Common myeloid progenitor, CD34-positive (primary cell): ENCODE data around the gene PPP2R5E.
"Not testable (repeated sequence)": the region's sequence is repeated elsewhere in the genome, so short reads cannot be mapped to it uniquely, and the experiment has no call there.

Experiments used
- CTCF ChIA-PET: fragments of 350-600 bp; sonication (Branson Sonifier 250); formaldehyde crosslinking; loops from one replicate; lab custom pipeline; 2021; ENCODE audit warnings: antibody characterized with exemption; lab: Charles Lee
- POLR2A ChIA-PET: fragments of 350-600 bp; sonication (Branson Sonifier 250); formaldehyde crosslinking; loops from one replicate; lab custom pipeline; 2021; ENCODE audit warnings: antibody characterized with exemption; lab: Charles Lee
- DNase-seq, 3 donors: peaks; one replicate each; pipeline versions ENCODE4 v3.0.0 to v3.0.0-alpha.2; 2013
- H3K27ac ChIP-seq, 2 experiments: 1 replicate in 1 of 2; 2 replicates in 1 of 2; pipeline ENCODE4 v1.7.0; 2013; ENCODE audit warnings: inconsistent platforms in 2 of 2, low read length in 2 of 2, mild to moderate bottlenecking in 2 of 2, low read depth in 1 of 2, moderate library complexity in 1 of 2; ENCODE audit not compliant: severe bottlenecking in 2 of 2, insufficient read depth in 1 of 2, poor library complexity in 1 of 2
- H3K27me3 ChIP-seq, 5 experiments: replicated peaks in 2 of 5; 1 replicate in 3 of 5; 2 replicates in 2 of 5; pipeline versions ENCODE4 v1.6.1 to v1.7.0; 2013; ENCODE audit warnings: low read length in 4 of 5, mild to moderate bottlenecking in 2 of 5, moderate library complexity in 2 of 5, inconsistent platforms in 1 of 5; ENCODE audit not compliant: insufficient read depth in 5 of 5, control insufficient read depth in 4 of 5
- H3K36me3 ChIP-seq, 4 experiments: 1 replicate in 2 of 4; 2 replicates in 2 of 4; pipeline versions ENCODE4 v1.6.1 to v1.7.0; 2013; ENCODE audit warnings: low read length in 3 of 4, control low read depth in 1 of 4, mild to moderate bottlenecking in 1 of 4; ENCODE audit not compliant: control insufficient read depth in 4 of 4, insufficient read depth in 4 of 4
- H3K4me1 ChIP-seq, 4 experiments: 1 replicate in 3 of 4; 2 replicates in 1 of 4; pipeline versions ENCODE4 v1.6.1 to v1.7.1; 2013; ENCODE audit warnings: low read length in 3 of 4, mild to moderate bottlenecking in 3 of 4, control low read depth in 1 of 4, inconsistent platforms in 1 of 4, moderate library complexity in 1 of 4; ENCODE audit not compliant: control insufficient read depth in 4 of 4, insufficient read depth in 4 of 4; ENCODE audit errors: control extremely low read depth in 1 of 4
- H3K4me3 ChIP-seq, 7 experiments: 1 replicate in 4 of 7; 2 replicates in 3 of 7; pipeline versions ENCODE4 v1.5.1 to v1.7.0; 2013; ENCODE audit warnings: mild to moderate bottlenecking in 7 of 7, low read length in 6 of 7, moderate library complexity in 6 of 7, inconsistent platforms in 2 of 7, low read depth in 2 of 7, control low read depth in 1 of 7; ENCODE audit not compliant: insufficient read depth in 4 of 7, control insufficient read depth in 1 of 7; ENCODE audit errors: extremely low read depth in 1 of 7
- H3K9me3 ChIP-seq, 5 experiments: 1 replicate in 4 of 5; 2 replicates in 1 of 5; pipeline versions ENCODE4 v1.6.1 to v1.7.1; 2013; ENCODE audit warnings: low read length in 4 of 5, mild to moderate bottlenecking in 2 of 5, inconsistent platforms in 1 of 5, low read depth in 1 of 5, moderate library complexity in 1 of 5; ENCODE audit not compliant: control insufficient read depth in 4 of 5, insufficient read depth in 2 of 5; ENCODE audit errors: control extremely low read depth in 1 of 5
- WGBS: methylation state at CpG from one replicate; pipeline ENCODE4 v1.1.5; 2013; ENCODE audit not compliant: insufficient coverage; 5-methylcytosine and 5-hydroxymethylcytosine counted together

Gene PPP2R5E

GRCh38 chr14:63378444-63378843 lies 164.7 kb downstream of the PPP2R5E start:
- no peaks in the 10 kb centered on the region for H3K27me3 ChIP-seq
- WGBS, result 100% methylated on average over 2 of the region's 2 CpGs
- no peak overlapping the region for H3K27ac ChIP-seq
- H3K36me3 ChIP-seq, result peaks cover 9 to 27% (median 23%) of the 10 kb centered on the region in 4 experiments
- H3K9me3 ChIP-seq, result no peaks in the 10 kb centered on the region
- ChIA-PET POLR2A (no interaction called here), CTCF (no interaction called here)
- H3K4me1 ChIP-seq, result peaks cover 0 to 3% (median 0%) of the 10 kb centered on the region in 4 experiments
- DNase-seq, result no peak
- no peak overlapping the region for H3K4me3 ChIP-seq

- Histone ChIP-seq H3K9me3 (peaks cover 0 to under 1% (median 0%) of the 10 kb centered on the region in 5 experiments), H3K4me3 (no peak overlapping the region), H3K36me3 (peaks cover 3 to 12% (median 10%) of the 10 kb centered on the region in 4 experiments), H3K27ac (no peak overlapping the region), H3K4me1 (no peaks in the 10 kb centered on the region), H3K27me3 (no peaks in the 10 kb centered on the region)
- POLR2A ChIA-PET, result no interaction called here
- CTCF ChIA-PET, result no interaction called here
- no CpG with 5 or more reads among the region's 3 CpGs for WGBS
- no peak for DNase-seq
These were observed 167.4 kb downstream of the PPP2R5E start for GRCh38 chr14:63375769-63376168.

- Histone ChIP-seq H3K9me3 (peaks cover 0 to 10% (median 0%) of the 10 kb centered on the region in 5 experiments), H3K36me3 (peaks cover 0 to 10% (median 2%) of the 10 kb centered on the region in 4 experiments)
- H3K27me3 ChIP-seq, DNase-seq, CTCF ChIA-PET, H3K4me3 ChIP-seq, POLR2A ChIA-PET, H3K27ac ChIP-seq, H3K4me1 ChIP-seq: not testable (repeated sequence)
- 75% methylated on average over 1 of the region's 2 CpGs for WGBS
These were observed 171.6 kb downstream of the PPP2R5E start for GRCh38 chr14:63371613-63372012.

- ChIA-PET CTCF (no interaction called here), POLR2A (no interaction called here)
- Histone ChIP-seq H3K4me1 (no peaks in the 10 kb centered on the region), H3K4me3 (no peak overlapping the region), H3K9me3 (peaks cover 0 to 10% (median 0%) of the 10 kb centered on the region in 5 experiments), H3K27ac (no peak overlapping the region), H3K27me3 (no peaks in the 10 kb centered on the region), H3K36me3 (peaks cover 0 to 10% (median 2%) of the 10 kb centered on the region in 4 experiments)
- DNase-seq, result no peak
- WGBS, result 100% methylated on average over 2 of the region's 4 CpGs
These were observed 172.1 kb downstream of the PPP2R5E start for GRCh38 chr14:63371033-63371432.

- ChIA-PET POLR2A (no interaction called here), CTCF (no interaction called here)
- H3K36me3 ChIP-seq, result peaks cover 0 to 6% (median 0%) of the 10 kb centered on the region in 4 experiments
- H3K27ac ChIP-seq, result no peak overlapping the region
- H3K27me3 ChIP-seq, result peaks cover 0 to 2% (median 0%) of the 10 kb centered on the region in 5 experiments
- no peak overlapping the region for H3K4me3 ChIP-seq
- no peak for DNase-seq
- peaks cover 0 to 17% (median 3%) of the 10 kb centered on the region in 5 experiments for H3K9me3 ChIP-seq
- H3K4me1 ChIP-seq, result no peaks in the 10 kb centered on the region
These were observed 175.3 kb downstream of the PPP2R5E start for GRCh38 chr14:63367742-63368364.

GRCh38 chr14:63362389-63362819 lies 180.8 kb downstream of the PPP2R5E start:
- H3K36me3 ChIP-seq, result no peaks in the 10 kb centered on the region
- H3K27me3 ChIP-seq, result peaks cover 0 to 2% (median 0%) of the 10 kb centered on the region in 5 experiments
- 46% methylated on average over 5 of the region's 8 CpGs for WGBS
- DNase-seq, result no peak
- POLR2A ChIA-PET, result no interaction called here
- H3K27ac ChIP-seq, result no peak overlapping the region
- CTCF ChIA-PET, result interaction anchor here (0.6 kb wide), 1 partner anchor 352 kb away, joined by 3 read pairs; no protein-coding TSS in a partner anchor
- H3K4me3 ChIP-seq, result no peak overlapping the region
- H3K9me3 ChIP-seq, result peaks cover 0 to 7% (median 2%) of the 10 kb centered on the region in 5 experiments
- no peaks in the 10 kb centered on the region for H3K4me1 ChIP-seq

GRCh38 chr14:63361790-63362189 lies 181.4 kb downstream of the PPP2R5E start:
- Histone ChIP-seq H3K4me3 (no peak overlapping the region), H3K9me3 (peaks cover 0 to 7% (median 2%) of the 10 kb centered on the region in 5 experiments), H3K36me3 (no peaks in the 10 kb centered on the region), H3K27me3 (peaks cover 0 to 2% (median 0%) of the 10 kb centered on the region in 5 experiments), H3K27ac (no peak overlapping the region), H3K4me1 (no peaks in the 10 kb centered on the region)
- DNase-seq, result no peak
- ChIA-PET POLR2A (no interaction called here), CTCF (no interaction called here)
- 100% methylated on average over 2 of the region's 4 CpGs for WGBS
